ENCODE results near the gene RBM27. TPM values are rescaled to one million over a fixed set of nuclear protein-coding genes. Genes with fewer than 3 reads are reported as not detected.

The RBM27 gene
- polyA plus RNA-seq, 1 donor (not counting 4 experiments of a cell fraction or from before 2014, with no cell fraction given) = 18.3 TPM

DNA sequence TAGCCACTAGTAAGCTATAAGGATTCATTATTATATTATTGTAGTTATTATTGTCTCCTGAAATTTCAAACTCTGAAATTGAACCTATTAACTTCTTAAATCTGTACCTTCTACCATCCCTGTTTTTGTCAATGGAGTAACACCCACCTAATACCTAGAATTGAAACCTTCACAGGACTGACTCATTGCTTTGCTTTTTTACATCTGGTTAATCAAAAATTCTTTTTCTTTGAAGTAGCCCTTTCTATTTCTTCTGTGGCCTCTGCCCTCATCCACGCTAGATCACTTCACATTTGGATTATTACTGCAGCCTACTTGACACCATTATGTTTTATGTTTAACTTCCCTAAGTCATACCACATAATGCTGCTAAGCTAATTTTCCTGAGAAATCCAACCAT lies 35.6 kb downstream of the RBM27 start:
- dilution Hi-C loops (cut with MboI; ENCODE audit: extremely low pct_ligation_motif_present, low sequenced_read_pairs) = no loop called here
- no peaks in the 10 kb centered on the region for H4K20me1 ChIP-seq (ENCODE audit: control insufficient read depth, extremely low read depth, insufficient read depth, low read length)
- H3K27ac ChIP-seq (ENCODE audit: control insufficient read depth, insufficient read depth, low read length) = no peak overlapping the region
- H3K4me1 ChIP-seq (ENCODE audit: control insufficient read depth, extremely low read depth, insufficient read depth, low read length) = no peaks in the 10 kb centered on the region
- FAIRE-seq (no peak), DNase-seq (ENCODE audit: low read depth, low spot score) (no peak)
- H3K9me1 ChIP-seq (ENCODE audit: control insufficient read depth, extremely low read depth, insufficient read depth, low read length) = no peaks in the 10 kb centered on the region
- H3K79me2 ChIP-seq (ENCODE audit: control insufficient read depth, insufficient read depth, low read length) = no peaks in the 10 kb centered on the region
- H3K9ac ChIP-seq (ENCODE audit: control insufficient read depth, extremely low read depth, insufficient read depth, low read length) = no peak overlapping the region
- TF ChIP-seq, protein P1, sequence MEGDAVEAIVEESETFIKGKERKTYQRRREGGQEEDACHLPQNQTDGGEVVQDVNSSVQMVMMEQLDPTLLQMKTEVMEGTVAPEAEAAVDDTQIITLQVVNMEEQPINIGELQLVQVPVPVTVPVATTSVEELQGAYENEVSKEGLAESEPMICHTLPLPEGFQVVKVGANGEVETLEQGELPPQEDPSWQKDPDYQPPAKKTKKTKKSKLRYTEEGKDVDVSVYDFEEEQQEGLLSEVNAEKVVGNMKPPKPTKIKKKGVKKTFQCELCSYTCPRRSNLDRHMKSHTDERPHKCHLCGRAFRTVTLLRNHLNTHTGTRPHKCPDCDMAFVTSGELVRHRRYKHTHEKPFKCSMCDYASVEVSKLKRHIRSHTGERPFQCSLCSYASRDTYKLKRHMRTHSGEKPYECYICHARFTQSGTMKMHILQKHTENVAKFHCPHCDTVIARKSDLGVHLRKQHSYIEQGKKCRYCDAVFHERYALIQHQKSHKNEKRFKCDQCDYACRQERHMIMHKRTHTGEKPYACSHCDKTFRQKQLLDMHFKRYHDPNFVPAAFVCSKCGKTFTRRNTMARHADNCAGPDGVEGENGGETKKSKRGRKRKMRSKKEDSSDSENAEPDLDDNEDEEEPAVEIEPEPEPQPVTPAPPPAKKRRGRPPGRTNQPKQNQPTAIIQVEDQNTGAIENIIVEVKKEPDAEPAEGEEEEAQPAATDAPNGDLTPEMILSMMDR (optimal IDR thresholded peaks at IDR 0.05 in 1 of 3, IDR thresholded peaks at IDR 0.05 in 1 of 3, conservative IDR thresholded peaks at IDR 0.05 in 1 of 3; ENCODE audit: extremely low read depth in 1 of 3, insufficient read depth in 2 of 3, low read length in 3 of 3) = no peak
- TF ChIP-seq EZH2 (IDR thresholded peaks at IDR 0.05; ENCODE audit: low read length) = no peak
- H3K9me3 ChIP-seq (ENCODE audit: control insufficient read depth, low read depth, low read length) = no peaks in the 10 kb centered on the region
- H2AFZ ChIP-seq (ENCODE audit: control insufficient read depth, low read length) = no peak overlapping the region
- no peak overlapping the region for H3K4me3 ChIP-seq (ENCODE audit: control insufficient read depth in 2 of 3, extremely low read depth in 1 of 3, insufficient read depth in 2 of 3, low read depth in 1 of 3, low read length in 3 of 3)
- no peaks in the 10 kb centered on the region for H3K27me3 ChIP-seq (ENCODE audit: control insufficient read depth, extremely low read depth, insufficient read depth, low read length)
- peaks cover 2 to 5% of the 10 kb centered on the region in 2 experiments for H3K36me3 ChIP-seq (ENCODE audit: control insufficient read depth in 2 of 2, extremely low read depth in 1 of 2, insufficient read depth in 2 of 2, low read length in 2 of 2)
- no peak overlapping the region for H3K4me2 ChIP-seq (ENCODE audit: control insufficient read depth, extremely low read depth, insufficient read depth, low read depth, low read length)

DNA sequence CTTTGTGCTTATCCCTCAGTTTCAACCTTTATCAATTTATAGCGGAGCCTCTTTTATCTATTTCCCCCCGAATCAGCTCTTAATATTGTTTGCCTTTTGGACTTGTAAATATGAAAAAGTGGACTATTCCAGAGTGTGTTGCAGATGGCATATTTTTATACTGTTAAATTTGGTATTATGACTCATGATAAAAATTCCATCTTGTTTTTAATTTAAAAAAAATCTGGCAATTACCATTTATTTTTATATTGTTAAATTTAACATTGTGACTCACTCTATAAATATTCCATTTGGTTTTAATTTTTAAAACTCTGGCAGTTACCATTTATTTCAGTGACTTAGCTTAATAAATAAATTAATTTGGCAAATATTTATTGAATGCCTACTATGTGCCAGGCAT lies 37.5 kb downstream of the RBM27 start:
- H3K4me1 ChIP-seq (ENCODE audit: control insufficient read depth, extremely low read depth, insufficient read depth, low read length) = no peaks in the 10 kb centered on the region
- H3K9me3 ChIP-seq (ENCODE audit: control insufficient read depth, low read depth, low read length) = no peaks in the 10 kb centered on the region
- no peaks in the 10 kb centered on the region for H4K20me1 ChIP-seq (ENCODE audit: control insufficient read depth, extremely low read depth, insufficient read depth, low read length)
- H3K9ac ChIP-seq (ENCODE audit: control insufficient read depth, extremely low read depth, insufficient read depth, low read length) = no peak overlapping the region
- no peak overlapping the region for H3K4me2 ChIP-seq (ENCODE audit: control insufficient read depth, extremely low read depth, insufficient read depth, low read depth, low read length)
- H3K4me3 ChIP-seq (ENCODE audit: control insufficient read depth in 2 of 3, extremely low read depth in 1 of 3, insufficient read depth in 2 of 3, low read depth in 1 of 3, low read length in 3 of 3) = no peak overlapping the region
- H3K9me1 ChIP-seq (ENCODE audit: control insufficient read depth, extremely low read depth, insufficient read depth, low read length) = no peaks in the 10 kb centered on the region
- no peak overlapping the region for H3K27ac ChIP-seq (ENCODE audit: control insufficient read depth, insufficient read depth, low read length)
- FAIRE-seq = no peak
- DNase-seq (ENCODE audit: low read depth, low spot score) = no peak
- no peaks in the 10 kb centered on the region for H3K27me3 ChIP-seq (ENCODE audit: control insufficient read depth, extremely low read depth, insufficient read depth, low read length)
- TF ChIP-seq EZH2 (IDR thresholded peaks at IDR 0.05; ENCODE audit: low read length) = no peak
- TF ChIP-seq, protein P1 (optimal IDR thresholded peaks at IDR 0.05 in 1 of 3, IDR thresholded peaks at IDR 0.05 in 1 of 3, conservative IDR thresholded peaks at IDR 0.05 in 1 of 3; ENCODE audit: extremely low read depth in 1 of 3, insufficient read depth in 2 of 3, low read length in 3 of 3) = no peak
- H3K36me3 ChIP-seq (ENCODE audit: control insufficient read depth in 2 of 2, extremely low read depth in 1 of 2, insufficient read depth in 2 of 2, low read length in 2 of 2) = peaks cover 2 to 8% of the 10 kb centered on the region in 2 experiments
- peaks cover 2% of the 10 kb centered on the region for H3K79me2 ChIP-seq (ENCODE audit: control insufficient read depth, insufficient read depth, low read length)
- dilution Hi-C loops (cut with MboI; ENCODE audit: extremely low pct_ligation_motif_present, low sequenced_read_pairs) = no loop called here
- no peak overlapping the region for H2AFZ ChIP-seq (ENCODE audit: control insufficient read depth, low read length)
